Body of pancreas (tissue), 4 donors: ENCODE measurements around the gene EXD2. TPM values are rescaled to one million over a fixed set of nuclear protein-coding genes. Genes with fewer than 3 reads are reported as not detected.
"Not testable (repeated sequence)": the region's sequence is repeated elsewhere in the genome, so short reads cannot be mapped to it uniquely, and the experiment has no call there.

ENCODE experiments used
- ATAC-seq: fragments of 150-250 bp; one replicate; pipeline ENCODE4 v1.9.1; 2016
- DNase-seq, 4 donors: peaks; one replicate each; pipeline ENCODE4 v3.0.0-alpha.2; 2019
- H3K27ac ChIP-seq, 4 donors: fragments of 200-600 bp; sonication (generic); 1 replicate in 3 of 4; 2 replicates in 1 of 4; pipeline versions ENCODE4 v1.5.1 to v1.6.1; 2016 to 2019; ENCODE audit warnings: mild to moderate bottlenecking in 1 of 4, mixed read lengths in 1 of 4, moderate library complexity in 1 of 4
- H3K27me3 ChIP-seq, 2 donors: fragments of 200-600 bp; sonication (generic); one replicate each; pipeline ENCODE4 v1.6.0; 2016; ENCODE audit warnings: mild to moderate bottlenecking in 1 of 2
- H3K36me3 ChIP-seq, 2 donors: fragments of 200-600 bp; sonication (generic); replicated peaks in 1 of 2; 2 replicates each; pipeline ENCODE4 v1.5.1; 2016; ENCODE audit warnings: low read depth in 2 of 2; ENCODE audit not compliant: insufficient read depth in 1 of 2
- H3K4me1 ChIP-seq: fragments of 200-600 bp; sonication (generic); one replicate; pipeline ENCODE4 v1.6.0; 2016
- H3K4me3 ChIP-seq, 2 donors: fragments of 200-600 bp; sonication (generic); 1 replicate in 1 of 2; 2 replicates in 1 of 2; pipeline ENCODE4 v1.5.1; 2016 to 2019
- H3K9me3 ChIP-seq, 3 donors: fragments of 200-600 bp; sonication (generic); 1 replicate in 2 of 3; 2 replicates in 1 of 3; pipeline ENCODE4 v1.5.1; 2016
- POLR2A ChIP-seq, 3 donors: fragments of 450-650 bp; IDR thresholded peaks; one replicate each; pipeline ENCODE4 v1.6.1; 2016; ENCODE audit warnings: antibody characterized with exemption in 3 of 3, mild to moderate bottlenecking in 2 of 3
- WGBS, 2 donors: methylation state at CpG; one replicate each; pipeline ENCODE4 v1.1.5; 2017; 5-methylcytosine and 5-hydroxymethylcytosine counted together
- intact Hi-C: fragments of 100-400 bp; cut with DNase I; formaldehyde crosslinking; loops from one replicate; pipeline ENCODE4 v1.15.1; 2023
- total RNA-seq, 2 donors: library from RNA; depleted of rRNA; stranded (reverse); fragments of >200 nt; gene quantifications; one replicate each; pipeline ENCODE4 v1.1.0, GENCODE V29; 2016
- TF ChIP-seq, protein P1 (sequence below), 7 experiments: fragments of 450-650 bp in 4 of 7; fragments of 200-600 bp in 3 of 7; sonication (generic) in 3 of 7; IDR thresholded peaks; one replicate each; pipeline ENCODE4 v1.5.1; 2016 to 2019; ENCODE audit warnings: antibody characterized with exemption in 7 of 7

Gene EXD2
- total RNA-seq, 2 donors from 2014 or later = 11.2 to 21.5 TPM

DNA sequence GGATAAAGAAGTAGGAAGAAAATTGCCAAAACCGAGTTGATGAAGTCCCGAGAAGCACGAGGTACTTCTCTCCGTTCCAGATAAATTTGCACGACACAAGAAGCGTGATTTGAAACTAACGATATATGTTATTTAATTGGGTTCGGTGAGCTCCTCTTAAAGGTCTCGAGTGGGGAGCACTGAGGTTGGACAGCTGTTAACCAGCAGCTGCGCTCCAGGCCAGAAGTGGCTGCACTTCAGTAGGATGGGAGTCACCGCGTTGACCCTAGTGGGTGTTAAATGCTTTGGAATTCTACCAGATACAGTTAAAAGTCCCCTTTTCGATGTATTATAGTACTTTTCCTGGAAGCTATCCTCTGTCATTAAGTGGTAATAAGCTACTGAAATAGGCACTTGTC, 37.4 kb upstream of the EXD2 start:
- peak overlapping the region; percentile 33 to 97 for H3K4me3 ChIP-seq
- DNase-seq (peak; percentile 41 to 53 (median 46)), ATAC-seq (no peak)
- peak overlapping the region; percentile 94 to 98 (median 96) for H3K27ac ChIP-seq
- peaks cover 35% of the 10 kb centered on the region for H3K4me1 ChIP-seq
- no peaks in the 10 kb centered on the region for H3K27me3 ChIP-seq
- H3K36me3 ChIP-seq = no peaks in the 10 kb centered on the region
- intact Hi-C loops = no loop called here
- WGBS, 2 donors = 0 to 5% methylated on average over 13 of the region's 13 CpGs
- TF ChIP-seq, protein P1, sequence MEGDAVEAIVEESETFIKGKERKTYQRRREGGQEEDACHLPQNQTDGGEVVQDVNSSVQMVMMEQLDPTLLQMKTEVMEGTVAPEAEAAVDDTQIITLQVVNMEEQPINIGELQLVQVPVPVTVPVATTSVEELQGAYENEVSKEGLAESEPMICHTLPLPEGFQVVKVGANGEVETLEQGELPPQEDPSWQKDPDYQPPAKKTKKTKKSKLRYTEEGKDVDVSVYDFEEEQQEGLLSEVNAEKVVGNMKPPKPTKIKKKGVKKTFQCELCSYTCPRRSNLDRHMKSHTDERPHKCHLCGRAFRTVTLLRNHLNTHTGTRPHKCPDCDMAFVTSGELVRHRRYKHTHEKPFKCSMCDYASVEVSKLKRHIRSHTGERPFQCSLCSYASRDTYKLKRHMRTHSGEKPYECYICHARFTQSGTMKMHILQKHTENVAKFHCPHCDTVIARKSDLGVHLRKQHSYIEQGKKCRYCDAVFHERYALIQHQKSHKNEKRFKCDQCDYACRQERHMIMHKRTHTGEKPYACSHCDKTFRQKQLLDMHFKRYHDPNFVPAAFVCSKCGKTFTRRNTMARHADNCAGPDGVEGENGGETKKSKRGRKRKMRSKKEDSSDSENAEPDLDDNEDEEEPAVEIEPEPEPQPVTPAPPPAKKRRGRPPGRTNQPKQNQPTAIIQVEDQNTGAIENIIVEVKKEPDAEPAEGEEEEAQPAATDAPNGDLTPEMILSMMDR (IDR thresholded peaks at IDR 0.05) = no peak
- no peak for TF ChIP-seq POLR2A (IDR thresholded peaks at IDR 0.05)
- H3K9me3 ChIP-seq = no peaks in the 10 kb centered on the region

DNA sequence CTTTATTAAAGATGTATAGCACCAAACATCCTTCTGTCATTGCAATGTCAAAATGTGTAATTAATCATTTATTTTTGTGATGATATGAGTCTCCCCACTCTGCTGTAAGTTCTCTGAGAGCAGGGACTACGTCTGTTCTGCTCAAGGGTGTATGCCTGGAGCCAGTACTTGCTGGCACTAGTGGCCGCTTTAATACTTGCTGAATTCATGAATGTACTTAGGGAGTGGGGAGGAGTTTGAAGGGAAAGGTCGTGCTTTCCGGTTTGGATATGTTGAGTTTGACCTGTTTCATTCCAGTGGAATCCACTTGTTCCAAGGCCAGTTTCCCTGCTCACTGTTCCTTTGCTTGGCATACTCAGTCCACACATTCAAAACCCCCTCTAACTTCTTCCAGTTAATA, 36.5 kb upstream of the EXD2 start:
- Histone ChIP-seq H3K27me3 (no peaks in the 10 kb centered on the region), H3K4me3 (no peak overlapping the region), H3K27ac (peak overlapping the region in 3 of 4 donors; percentile 29 to 94 (median 31)), H3K4me1 (peaks cover 28% of the 10 kb centered on the region), H3K9me3 (no peaks in the 10 kb centered on the region), H3K36me3 (no peaks in the 10 kb centered on the region)
- ATAC-seq = no peak
- intact Hi-C loops = no loop called here
- peak; percentile 34 to 64 (median 60) for DNase-seq
- peak; percentile 14 to 68 (median 60) for TF ChIP-seq POLR2A (IDR thresholded peaks at IDR 0.05)
- TF ChIP-seq, protein P1 (IDR thresholded peaks at IDR 0.05) = peak in 4 of 7 experiments; percentile 16 to 27 (median 22)
- 16 to 24% methylated on average over 4 of the region's 4 CpGs for WGBS, 2 donors

DNA sequence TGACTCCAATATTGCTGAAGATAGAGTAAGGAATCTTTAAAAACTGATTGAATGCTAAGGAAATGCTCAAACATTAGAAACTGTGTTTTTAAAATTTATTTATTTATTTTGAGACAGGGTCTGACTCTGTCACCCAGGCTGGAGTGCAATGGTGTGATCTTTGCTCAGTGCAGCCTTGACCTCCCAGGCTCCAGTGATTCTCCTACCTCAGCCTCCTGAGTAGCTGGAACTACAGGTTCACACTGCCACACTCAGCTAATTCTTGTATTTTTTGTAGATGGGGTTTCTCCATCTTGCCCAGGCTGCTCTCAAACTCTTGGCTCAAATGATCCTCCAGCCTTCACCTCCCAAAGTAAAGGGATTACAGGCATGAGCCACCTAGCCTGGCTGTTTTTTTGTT, 35.1 kb upstream of the EXD2 start:
- H3K4me3 ChIP-seq = no peak overlapping the region
- H3K36me3 ChIP-seq = no peaks in the 10 kb centered on the region
- intact Hi-C loops = no loop called here
- H3K9me3 ChIP-seq = no peaks in the 10 kb centered on the region
- TF ChIP-seq POLR2A (IDR thresholded peaks at IDR 0.05) = no peak
- TF ChIP-seq, protein P1 (IDR thresholded peaks at IDR 0.05) = no peak
- H3K4me1 ChIP-seq = peaks cover 14% of the 10 kb centered on the region
- H3K27ac ChIP-seq = no peak overlapping the region
- ATAC-seq (no peak), DNase-seq (no peak)
- no peaks in the 10 kb centered on the region for H3K27me3 ChIP-seq

DNA sequence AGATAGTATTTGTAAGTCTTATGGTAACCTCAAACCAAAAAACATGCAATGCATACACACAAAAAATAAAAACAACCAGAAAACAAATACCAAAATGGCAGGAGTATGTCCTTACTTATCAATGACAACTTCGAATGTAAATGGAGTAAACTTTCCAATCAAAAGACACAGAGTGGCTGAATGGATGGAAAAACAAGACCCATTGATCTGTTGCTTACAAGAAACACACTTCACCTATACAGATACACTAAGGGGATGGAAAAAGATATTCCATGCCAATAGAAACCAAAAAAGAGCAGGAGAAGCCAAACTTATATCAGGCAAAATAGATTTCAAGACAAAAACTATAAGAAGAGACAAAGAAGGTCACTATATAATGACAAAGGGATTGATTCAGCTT, 29.7 kb upstream of the EXD2 start:
- 70 to 73% methylated on average over 1 of the region's 1 CpG for WGBS, 2 donors
- TF ChIP-seq, protein P1 (IDR thresholded peaks at IDR 0.05) = no peak
- TF ChIP-seq POLR2A (IDR thresholded peaks at IDR 0.05) = no peak
- ATAC-seq = no peak
- no peaks in the 10 kb centered on the region for H3K27me3 ChIP-seq
- no peak for DNase-seq
- intact Hi-C loops = no loop called here
- no peak overlapping the region for H3K4me3 ChIP-seq
- no peaks in the 10 kb centered on the region for H3K36me3 ChIP-seq
- no peaks in the 10 kb centered on the region for H3K4me1 ChIP-seq
- no peak overlapping the region for H3K27ac ChIP-seq
- H3K9me3 ChIP-seq = no peaks in the 10 kb centered on the region

DNA sequence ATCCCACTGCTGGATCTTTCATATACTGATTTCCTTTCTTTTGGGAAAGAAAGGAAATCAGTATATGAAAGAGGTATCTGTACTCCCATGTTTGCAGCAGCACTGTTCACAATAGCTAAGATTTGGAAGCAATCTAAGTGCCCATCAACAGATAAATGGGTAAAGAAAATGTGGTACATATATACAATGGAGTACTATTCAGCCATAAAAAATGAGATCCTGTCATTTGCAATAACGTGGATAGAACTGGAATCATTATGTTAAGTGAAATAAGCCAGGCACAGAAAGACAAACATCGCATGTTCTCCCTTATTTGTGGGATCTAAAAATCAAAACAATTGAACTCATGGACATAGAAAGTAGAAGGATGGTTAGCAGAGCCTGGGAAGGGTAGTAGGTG, 25.5 kb upstream of the EXD2 start:
- H3K36me3 ChIP-seq, H3K27me3 ChIP-seq, DNase-seq, H3K4me1 ChIP-seq, H3K9me3 ChIP-seq, H3K4me3 ChIP-seq, H3K27ac ChIP-seq, intact Hi-C loops, ATAC-seq: not testable (repeated sequence)
- 81 to 86% methylated on average over 2 of the region's 2 CpGs for WGBS, 2 donors
